ENCODE data around the gene GNG11. TPM values are rescaled to one million over a fixed set of nuclear protein-coding genes. Genes with fewer than 3 reads are reported as not detected.

Gene GNG11
- total RNA-seq, 4 donors from 2014 or later: 0.61 to 13.9 (median 4.1) TPM

GRCh38 chr7:93927585-93927984 lies 6.0 kb downstream of the GNG11 start:
- intact Hi-C loops (cut with DNase I): no loop called here
- Histone ChIP-seq H3K36me3 (no peaks in the 10 kb centered on the region), H3K9me3 (no peaks in the 10 kb centered on the region), H3K27ac (peak overlapping the region in 3 of 4 donors; percentile 16 to 27 (median 18)), H3K4me3 (no peak overlapping the region), H3K4me1 (peaks cover 0 to 11% (median 5%) of the 10 kb centered on the region in 3 donors), H3K27me3 (no peaks in the 10 kb centered on the region)
- DNase-seq: no peak
- WGBS, 2 donors: 81 to 87% methylated on average over 3 of the region's 3 CpGs
- TF ChIP-seq POLR2A (IDR thresholded peaks at IDR 0.05): no peak
- TF ChIP-seq, protein P1, sequence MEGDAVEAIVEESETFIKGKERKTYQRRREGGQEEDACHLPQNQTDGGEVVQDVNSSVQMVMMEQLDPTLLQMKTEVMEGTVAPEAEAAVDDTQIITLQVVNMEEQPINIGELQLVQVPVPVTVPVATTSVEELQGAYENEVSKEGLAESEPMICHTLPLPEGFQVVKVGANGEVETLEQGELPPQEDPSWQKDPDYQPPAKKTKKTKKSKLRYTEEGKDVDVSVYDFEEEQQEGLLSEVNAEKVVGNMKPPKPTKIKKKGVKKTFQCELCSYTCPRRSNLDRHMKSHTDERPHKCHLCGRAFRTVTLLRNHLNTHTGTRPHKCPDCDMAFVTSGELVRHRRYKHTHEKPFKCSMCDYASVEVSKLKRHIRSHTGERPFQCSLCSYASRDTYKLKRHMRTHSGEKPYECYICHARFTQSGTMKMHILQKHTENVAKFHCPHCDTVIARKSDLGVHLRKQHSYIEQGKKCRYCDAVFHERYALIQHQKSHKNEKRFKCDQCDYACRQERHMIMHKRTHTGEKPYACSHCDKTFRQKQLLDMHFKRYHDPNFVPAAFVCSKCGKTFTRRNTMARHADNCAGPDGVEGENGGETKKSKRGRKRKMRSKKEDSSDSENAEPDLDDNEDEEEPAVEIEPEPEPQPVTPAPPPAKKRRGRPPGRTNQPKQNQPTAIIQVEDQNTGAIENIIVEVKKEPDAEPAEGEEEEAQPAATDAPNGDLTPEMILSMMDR (IDR thresholded peaks at IDR 0.05): no peak

GRCh38 chr7:93931655-93932054 lies 10.1 kb downstream of the GNG11 start:
- Histone ChIP-seq H3K27me3 (no peaks in the 10 kb centered on the region), H3K4me3 (no peak overlapping the region), H3K27ac (no peak overlapping the region), H3K36me3 (no peaks in the 10 kb centered on the region), H3K9me3 (no peaks in the 10 kb centered on the region), H3K4me1 (peaks cover 0 to 11% (median 5%) of the 10 kb centered on the region in 3 donors)
- no peak for TF ChIP-seq POLR2A (IDR thresholded peaks at IDR 0.05)
- 72 to 78% methylated on average over 3 of the region's 3 CpGs for WGBS, 2 donors
- no peak for DNase-seq
- intact Hi-C loops (cut with DNase I): no loop called here

- no peaks in the 10 kb centered on the region for H3K27me3 ChIP-seq
- TF ChIP-seq, protein P1 (IDR thresholded peaks at IDR 0.05): no peak
- TF ChIP-seq POLR2A (IDR thresholded peaks at IDR 0.05): no peak
- DNase-seq: no peak
- H3K4me1 ChIP-seq: no peaks in the 10 kb centered on the region
- intact Hi-C loops (cut with DNase I): no loop called here
- WGBS, 2 donors: 85 to 86% methylated on average over 3 of the region's 3 CpGs
- no peak overlapping the region for H3K27ac ChIP-seq
- H3K9me3 ChIP-seq: no peaks in the 10 kb centered on the region
- no peaks in the 10 kb centered on the region for H3K36me3 ChIP-seq
- no peak overlapping the region for H3K4me3 ChIP-seq
Measured at GRCh38 chr7:93933156-93933555, 11.6 kb downstream of the GNG11 start.

- WGBS, 2 donors: 54 to 56% methylated on average over 2 of the region's 2 CpGs
- Histone ChIP-seq H3K4me3 (no peak overlapping the region), H3K9me3 (no peaks in the 10 kb centered on the region), H3K4me1 (no peaks in the 10 kb centered on the region), H3K27me3 (no peaks in the 10 kb centered on the region), H3K36me3 (no peaks in the 10 kb centered on the region), H3K27ac (no peak overlapping the region)
- no peak for DNase-seq
- no peak for TF ChIP-seq POLR2A (IDR thresholded peaks at IDR 0.05)
- TF ChIP-seq, protein P1 (IDR thresholded peaks at IDR 0.05): no peak
- intact Hi-C loops (cut with DNase I): no loop called here
Measured at GRCh38 chr7:93935102-93935501, 13.6 kb downstream of the GNG11 start.

DNA sequence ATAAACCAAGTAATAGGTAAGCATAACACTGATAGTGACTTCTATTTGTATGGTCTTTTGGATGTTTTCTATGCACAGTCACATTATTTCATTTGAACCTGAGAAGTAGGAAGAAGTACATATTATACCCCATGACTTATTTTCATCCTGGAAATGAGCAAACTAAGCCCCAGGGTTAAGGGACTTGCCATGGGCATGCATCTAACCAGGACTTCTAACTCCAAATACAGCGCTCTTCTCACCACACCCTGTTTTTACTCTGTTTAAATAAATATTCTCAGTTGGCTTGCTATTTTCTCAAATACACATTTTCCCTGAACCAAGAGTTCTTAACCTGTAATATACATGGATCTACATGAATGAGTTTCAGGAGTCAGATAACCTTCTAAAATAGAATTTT lies 16.3 kb downstream of the GNG11 start:
- intact Hi-C loops (cut with DNase I): no loop called here
- Histone ChIP-seq H3K27me3 (no peaks in the 10 kb centered on the region), H3K27ac (no peak overlapping the region), H3K4me3 (no peak overlapping the region), H3K9me3 (no peaks in the 10 kb centered on the region), H3K36me3 (no peaks in the 10 kb centered on the region), H3K4me1 (no peaks in the 10 kb centered on the region)
- no peak for DNase-seq
- no peak for TF ChIP-seq POLR2A (IDR thresholded peaks at IDR 0.05)
- WGBS, 2 donors: 80 to 85% methylated on average over 1 of the region's 1 CpG

DNA sequence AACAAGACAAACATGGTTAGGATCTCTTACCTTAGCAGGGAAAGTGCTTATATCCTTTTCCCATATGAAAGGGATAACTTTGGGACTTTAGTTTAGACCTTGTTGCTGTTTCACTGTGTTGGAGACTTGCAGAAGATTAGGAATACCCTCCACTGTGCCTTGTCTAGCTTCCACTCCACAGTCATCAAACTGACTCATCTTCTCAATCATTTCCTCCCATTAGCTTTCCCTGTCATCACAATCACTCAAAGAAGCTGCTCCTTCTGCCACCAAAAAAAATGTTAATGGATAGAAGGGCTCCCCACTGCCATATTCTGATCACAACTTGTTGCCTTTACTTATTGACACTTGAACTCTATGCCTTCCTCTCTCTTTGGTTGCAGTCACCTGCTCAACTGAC lies 16.8 kb downstream of the GNG11 start:
- intact Hi-C loops (cut with DNase I): no loop called here
- no peak for DNase-seq
- no peaks in the 10 kb centered on the region for H3K36me3 ChIP-seq

More for the DNA sequence above, 16.8 kb downstream of the GNG11 start:
- Histone ChIP-seq H3K4me3 (no peak overlapping the region), H3K4me1 (no peaks in the 10 kb centered on the region), H3K9me3 (no peaks in the 10 kb centered on the region), H3K27ac (no peak overlapping the region), H3K27me3 (no peaks in the 10 kb centered on the region)
- TF ChIP-seq, protein P1 (IDR thresholded peaks at IDR 0.05): no peak
- no peak for TF ChIP-seq POLR2A (IDR thresholded peaks at IDR 0.05)
